K562 (cell line): ENCODE results near the gene RPL14. TPM values are rescaled to one million over a fixed set of nuclear protein-coding genes. Genes with fewer than 3 reads are reported as not detected.

Experiments used
- FIP1L1 ChIP-seq: fragments of 200-400 bp; formaldehyde crosslinking; IDR thresholded peaks from 2 replicates; pipeline ENCODE4 v1.6.1; 2018; ENCODE audit warnings: mild to moderate bottlenecking, low read depth, low read length; ENCODE audit not compliant: poor library complexity, severe bottlenecking
- KLF16 ChIP-seq: IDR thresholded peaks from 2 replicates; pipeline ENCODE4 v1.6.1; 2016; ENCODE audit warnings: antibody characterized with exemption
- MED1 ChIP-seq: sonication (generic); formaldehyde crosslinking; IDR thresholded peaks from 2 replicates; pipeline ENCODE4 v1.8.1; 2023; ENCODE audit warnings: missing genetic modification reagents, borderline replicate concordance
- NONO ChIP-seq, 2 experiments: fragments of 200-400 bp in 1 of 2; fragments of 450-650 bp in 1 of 2; formaldehyde crosslinking in 1 of 2; IDR thresholded peaks; 2 replicates each; pipeline ENCODE4 v1.6.1; 2017; ENCODE audit warnings: low read depth in 2 of 2, mild to moderate bottlenecking in 2 of 2, moderate library complexity in 2 of 2, low read length in 1 of 2
- PHF8 ChIP-seq: fragments of 200-600 bp; sonication (generic); IDR thresholded peaks from 2 replicates; pipeline ENCODE4 v1.6.1; 2012; ENCODE audit warnings: mixed run types, mild to moderate bottlenecking, inconsistent platforms, low read length, moderate library complexity, borderline replicate concordance
- PML ChIP-seq: IDR thresholded peaks from 2 replicates; pipeline ENCODE4 v1.6.1; 2012; ENCODE audit warnings: low read length, inconsistent platforms
- RUNX1 ChIP-seq: sonication (generic); IDR thresholded peaks from 2 replicates; pipeline ENCODE4 v1.6.1; 2016; ENCODE audit warnings: antibody characterized with exemption, low read depth
- SLC30A9 ChIP-seq: fragments of 250-450 bp; sonication (Bioruptor Pico); IDR thresholded peaks from 2 replicates; pipeline ENCODE4 v1.8.0; 2022; ENCODE audit warnings: mild to moderate bottlenecking, moderate library complexity
- SRF ChIP-seq, 2 experiments: fragments of 250-450, 450-650 bp in 1 of 2; sonication (Bioruptor Pico) in 1 of 2; sonication (generic) in 1 of 2; formaldehyde crosslinking; IDR thresholded peaks; 2 replicates each; pipeline versions ENCODE4 v1.5.0 to v1.5.1; 2020 to 2022; ENCODE audit warnings: mild to moderate bottlenecking in 1 of 2, missing genetic modification reagents in 1 of 2
- ZNF143 ChIP-seq: sonication (generic); formaldehyde crosslinking; IDR thresholded peaks from 2 replicates; pipeline ENCODE4 v1.9.0; 2022; ENCODE audit warnings: mild to moderate bottlenecking, missing genetic modification reagents
- ZNF263 ChIP-seq: sonication (generic); formaldehyde crosslinking; IDR thresholded peaks from 2 replicates; pipeline ENCODE4 v1.8.0; 2022; ENCODE audit warnings: mild to moderate bottlenecking, missing genetic modification reagents, borderline replicate concordance
- ZNF316 ChIP-seq: fragments of 450-650 bp; IDR thresholded peaks from 2 replicates; pipeline ENCODE4 v1.6.1; 2016
- ZNF318 ChIP-seq, 2 experiments: fragments of 450-650 bp; IDR thresholded peaks; 2 replicates each; pipeline ENCODE4 v1.6.1; 2016; ENCODE audit warnings: mild to moderate bottlenecking in 2 of 2, borderline replicate concordance in 1 of 2, low read depth in 1 of 2, moderate library complexity in 1 of 2
- ZNF766 ChIP-seq: fragments of 200-800 bp; sonication (Bioruptor generic); conservative IDR thresholded peaks from 2 replicates; pipeline ENCODE4 v1.6.1; 2016; ENCODE audit warnings: missing genetic modification characterization, missing compliant biosample characterization
- polyA plus RNA-seq, 8 experiments: library from polyadenylated mRNA; depleted of rRNA in 4 of 8; stranded (reverse) in 5 of 8; unstranded in 3 of 8; fragments of >200 nt; fragmentation: Nextera tagmentation in 2 of 8; fragmentation: Illumina TruSeq in 1 of 8; extraction: Ambion mirVana in 2 of 8; extraction: Trizol in 1 of 8; gene quantifications; 2 replicates each; pipeline versions ENCODE4 v1.2.1 to v1.2.3, GENCODE V29; 2011 to 2014; ENCODE audit warnings: inconsistent platforms in 1 of 8, missing spikeins in 1 of 8
- total RNA-seq, 7 experiments: library from RNA; depleted of rRNA in 6 of 7; stranded (reverse); fragments of >200 nt in 6 of 7; fragmentation: Illumina TruSeq in 2 of 7; extraction: Trizol in 2 of 7; gene quantifications; 2 replicates each; pipeline versions ENCODE4 v1.2.1 to v1.2.3, GENCODE V29; 2011 to 2021; ENCODE audit warnings: low replicate concordance in 1 of 7
- TF ChIP-seq, protein P1 (sequence below): IDR thresholded peaks from 3 replicates; pipeline ENCODE4 v1.6.1; 2011; ENCODE audit warnings: borderline replicate concordance, mild to moderate bottlenecking, moderate library complexity; ENCODE audit not compliant: insufficient read length; ENCODE audit errors: extremely low read depth

Gene RPL14
- total and polyA plus RNA-seq, 9 of the 15 experiments (the other 6 are each of a cell fraction or from before 2014, with no cell fraction given) = 851 to 4,649 (median 2,133) TPM

DNA sequence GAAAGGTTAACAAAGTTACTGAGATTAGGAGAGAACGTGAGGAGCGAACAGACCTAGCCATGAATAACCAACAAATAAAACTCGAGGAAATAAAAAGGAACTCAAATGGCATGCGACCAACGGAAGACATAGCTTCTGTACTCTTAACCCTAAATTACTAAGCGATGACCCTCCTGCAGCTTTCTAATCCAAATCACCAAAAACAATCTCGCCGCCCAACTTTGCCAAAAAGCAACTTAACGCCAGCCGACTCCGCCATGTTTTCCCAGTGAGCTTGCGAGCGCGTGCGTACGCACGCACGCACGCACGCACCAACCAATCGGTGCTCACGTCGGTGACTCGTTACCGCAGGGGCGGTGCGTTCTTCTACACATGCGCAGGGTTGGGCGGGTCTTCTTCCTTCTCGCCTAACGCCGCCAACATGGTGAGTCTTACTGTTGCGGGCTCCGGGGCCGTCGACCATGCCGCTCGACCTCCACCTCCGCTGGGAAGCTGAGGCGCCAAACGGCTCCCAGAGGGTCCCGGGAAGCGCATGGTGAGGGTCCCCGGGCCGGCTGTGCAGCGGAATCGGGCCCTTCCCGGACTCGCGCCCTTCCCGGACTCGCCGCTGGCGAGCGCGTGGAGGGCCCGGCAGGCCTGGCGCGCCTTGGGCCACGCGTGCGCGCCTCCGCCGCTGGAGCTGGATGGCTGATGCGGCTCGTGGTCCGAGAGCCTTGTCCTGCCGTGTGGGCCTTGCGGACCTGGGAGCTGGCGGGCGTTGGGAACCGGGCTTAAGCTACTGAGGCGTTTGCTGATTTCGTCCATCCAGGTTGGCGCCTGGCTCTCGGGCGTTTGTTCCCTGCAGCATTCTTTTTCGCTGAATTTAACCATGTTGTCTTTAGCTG lies at the start of gene RPL14 (continued):
- TF ChIP-seq ZNF318 (IDR thresholded peaks at IDR 0.05; ENCODE audit: borderline replicate concordance in 1 of 2, low read depth in 1 of 2) (no peak), ZNF766 (no peak), FIP1L1 (peak; percentile 93), MED1 (CRISPR knock-in tag) (no peak), ZNF316 (no peak), PHF8 (peak; percentile 100), ZNF263 (no peak), SLC30A9 (CRISPR knock-in tag) (no peak), PML (peak; percentile 90), KLF16 (no peak), RUNX1 (0 out of 2 replicates have a peak, but pooled peaks have one; percentile 43), ZNF143 (CRISPR knock-in tag) (peak; percentile 60; the same call in 1 of the 2 replicates), SRF (CRISPR knock-in tag; IDR thresholded peaks at IDR 0.05) (peak in 1 of 2 experiments; percentile 24; a peak in 2 of 4 replicates), NONO (IDR thresholded peaks at IDR 0.05; ENCODE audit: low read depth in 2 of 2, low read length in 1 of 2) (peak; percentile 69 to 73; a peak in 2 of 4 replicates)
- TF ChIP-seq, protein P1, sequence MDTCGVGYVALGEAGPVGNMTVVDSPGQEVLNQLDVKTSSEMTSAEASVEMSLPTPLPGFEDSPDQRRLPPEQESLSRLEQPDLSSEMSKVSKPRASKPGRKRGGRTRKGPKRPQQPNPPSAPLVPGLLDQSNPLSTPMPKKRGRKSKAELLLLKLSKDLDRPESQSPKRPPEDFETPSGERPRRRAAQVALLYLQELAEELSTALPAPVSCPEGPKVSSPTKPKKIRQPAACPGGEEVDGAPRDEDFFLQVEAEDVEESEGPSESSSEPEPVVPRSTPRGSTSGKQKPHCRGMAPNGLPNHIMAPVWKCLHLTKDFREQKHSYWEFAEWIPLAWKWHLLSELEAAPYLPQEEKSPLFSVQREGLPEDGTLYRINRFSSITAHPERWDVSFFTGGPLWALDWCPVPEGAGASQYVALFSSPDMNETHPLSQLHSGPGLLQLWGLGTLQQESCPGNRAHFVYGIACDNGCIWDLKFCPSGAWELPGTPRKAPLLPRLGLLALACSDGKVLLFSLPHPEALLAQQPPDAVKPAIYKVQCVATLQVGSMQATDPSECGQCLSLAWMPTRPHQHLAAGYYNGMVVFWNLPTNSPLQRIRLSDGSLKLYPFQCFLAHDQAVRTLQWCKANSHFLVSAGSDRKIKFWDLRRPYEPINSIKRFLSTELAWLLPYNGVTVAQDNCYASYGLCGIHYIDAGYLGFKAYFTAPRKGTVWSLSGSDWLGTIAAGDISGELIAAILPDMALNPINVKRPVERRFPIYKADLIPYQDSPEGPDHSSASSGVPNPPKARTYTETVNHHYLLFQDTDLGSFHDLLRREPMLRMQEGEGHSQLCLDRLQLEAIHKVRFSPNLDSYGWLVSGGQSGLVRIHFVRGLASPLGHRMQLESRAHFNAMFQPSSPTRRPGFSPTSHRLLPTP = no peak
